A172 (cell line): ENCODE data around the gene AAGAB. TPM values are rescaled to one million over a fixed set of nuclear protein-coding genes. Genes with fewer than 3 reads are reported as not detected.
"Not testable (repeated sequence)": the region's sequence is repeated elsewhere in the genome, so short reads cannot be mapped to it uniquely, and the experiment has no call there.

Experiments
- DNase-seq: peaks from one replicate; pipeline ENCODE4 v3.0.0-alpha.2; 2015; ENCODE audit warnings: low spot score
- total RNA-seq: library from RNA; depleted of rRNA; stranded (reverse); fragments of >200 nt; shearing (Covaris generic); gene quantifications from 2 replicates; pipeline ENCODE4 v1.2.3, GENCODE V29; 2014

AAGAB gene
- total RNA-seq, 1 experiment from 2014 or later, result 78.1 TPM

GRCh38 chr15:67173005-67173404 lies 81.5 kb downstream of the AAGAB start:
- no peak for DNase-seq

GRCh38 chr15:67172172-67172571 lies 82.3 kb downstream of the AAGAB start:
- no peak for DNase-seq

GRCh38 chr15:67171471-67171870 lies 83.0 kb downstream of the AAGAB start:
- DNase-seq, result no peak

GRCh38 chr15:67170143-67170925 lies 84.1 kb downstream of the AAGAB start:
- DNase-seq, result no peak

- no peak for DNase-seq
These were observed 85.8 kb downstream of the AAGAB start for GRCh38 chr15:67168694-67169093.

- no peak for DNase-seq
These were observed 87.4 kb downstream of the AAGAB start for GRCh38 chr15:67167091-67167490.

GRCh38 chr15:67166280-67167009 lies 88.0 kb downstream of the AAGAB start:
- no peak for DNase-seq

GRCh38 chr15:67165254-67166253 lies 88.9 kb downstream of the AAGAB start:
- DNase-seq, result no peak

- DNase-seq, result no peak
These were observed 89.6 kb downstream of the AAGAB start for GRCh38 chr15:67164811-67165253.

- no peak for DNase-seq
These were observed 90.1 kb downstream of the AAGAB start for GRCh38 chr15:67164401-67164791.

GRCh38 chr15:67163180-67163579 lies 91.3 kb downstream of the AAGAB start:
- no peak for DNase-seq

- DNase-seq, result no peak
These were observed 92.6 kb downstream of the AAGAB start for GRCh38 chr15:67161881-67162280.

GRCh38 chr15:67161412-67161811 lies 93.0 kb downstream of the AAGAB start:
- DNase-seq, result no peak

- no peak for DNase-seq
These were observed 96.1 kb downstream of the AAGAB start for GRCh38 chr15:67158367-67158766.

- no peak for DNase-seq
These were observed 96.8 kb downstream of the AAGAB start for GRCh38 chr15:67157521-67158252.

GRCh38 chr15:67156834-67157233 lies 97.6 kb downstream of the AAGAB start:
- no peak for DNase-seq

GRCh38 chr15:67156426-67156825 lies 98.0 kb downstream of the AAGAB start:
- no peak for DNase-seq

GRCh38 chr15:67154249-67154648 lies 100.2 kb downstream of the AAGAB start:
- no peak for DNase-seq

- not testable (repeated sequence) for DNase-seq
These were observed 101.4 kb downstream of the AAGAB start for GRCh38 chr15:67153044-67153443.

GRCh38 chr15:67152429-67152828 lies 102.0 kb downstream of the AAGAB start:
- no peak for DNase-seq
